Measurements from ENCODE around the gene STOX2. TPM values are rescaled to one million over a fixed set of nuclear protein-coding genes. Genes with fewer than 3 reads are reported as not detected.

The STOX2 gene
- total RNA-seq, 4 donors from 2014 or later, result 4.2 to 14.9 (median 10.9) TPM

- no peak overlapping the region for H3K4me3 ChIP-seq (ENCODE audit: low read depth, poor library complexity, severe bottlenecking)
- DNase-seq (ENCODE audit: low spot score in 2 of 2), result no peak
- TF ChIP-seq POLR2A (IDR thresholded peaks at IDR 0.05), result no peak
- TF ChIP-seq, protein P1, sequence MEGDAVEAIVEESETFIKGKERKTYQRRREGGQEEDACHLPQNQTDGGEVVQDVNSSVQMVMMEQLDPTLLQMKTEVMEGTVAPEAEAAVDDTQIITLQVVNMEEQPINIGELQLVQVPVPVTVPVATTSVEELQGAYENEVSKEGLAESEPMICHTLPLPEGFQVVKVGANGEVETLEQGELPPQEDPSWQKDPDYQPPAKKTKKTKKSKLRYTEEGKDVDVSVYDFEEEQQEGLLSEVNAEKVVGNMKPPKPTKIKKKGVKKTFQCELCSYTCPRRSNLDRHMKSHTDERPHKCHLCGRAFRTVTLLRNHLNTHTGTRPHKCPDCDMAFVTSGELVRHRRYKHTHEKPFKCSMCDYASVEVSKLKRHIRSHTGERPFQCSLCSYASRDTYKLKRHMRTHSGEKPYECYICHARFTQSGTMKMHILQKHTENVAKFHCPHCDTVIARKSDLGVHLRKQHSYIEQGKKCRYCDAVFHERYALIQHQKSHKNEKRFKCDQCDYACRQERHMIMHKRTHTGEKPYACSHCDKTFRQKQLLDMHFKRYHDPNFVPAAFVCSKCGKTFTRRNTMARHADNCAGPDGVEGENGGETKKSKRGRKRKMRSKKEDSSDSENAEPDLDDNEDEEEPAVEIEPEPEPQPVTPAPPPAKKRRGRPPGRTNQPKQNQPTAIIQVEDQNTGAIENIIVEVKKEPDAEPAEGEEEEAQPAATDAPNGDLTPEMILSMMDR (IDR thresholded peaks at IDR 0.05), result no peak
- intact Hi-C loops (cut with DNase I; ENCODE audit: low total_unique reads), result no loop called here
- WGBS, 2 donors, result 88 to 95% methylated on average over 2 of the region's 2 CpGs
Measured at GRCh38 chr4:183935355-183936005, 30.4 kb downstream of the STOX2 start.

DNA sequence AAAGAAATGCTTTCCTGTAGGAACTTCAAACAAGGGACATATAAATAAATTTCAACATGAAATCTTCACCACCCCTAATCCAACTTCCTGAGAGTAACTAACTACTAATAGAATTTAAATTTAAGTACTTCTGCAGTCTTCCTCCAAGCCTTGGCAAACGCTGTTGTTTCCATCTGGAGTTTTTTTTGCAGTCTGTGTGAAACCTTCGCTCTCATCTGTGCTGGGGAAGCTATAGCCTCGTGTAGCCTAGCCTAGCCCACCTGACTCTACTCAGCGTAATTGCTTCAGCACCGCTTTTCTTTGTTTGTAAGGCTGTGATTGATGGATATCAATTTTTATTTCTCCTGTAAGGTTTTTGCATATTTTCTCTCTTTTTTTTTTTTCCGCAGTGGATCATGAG is 30.9 kb downstream of the STOX2 start:
- DNase-seq (ENCODE audit: low spot score in 2 of 2), result no peak
- no peak overlapping the region for H3K4me3 ChIP-seq (ENCODE audit: low read depth, poor library complexity, severe bottlenecking)
- WGBS, 2 donors, result 54 to 64% methylated on average over 6 of the region's 6 CpGs
- TF ChIP-seq POLR2A (IDR thresholded peaks at IDR 0.05), result no peak
- TF ChIP-seq, protein P1 (IDR thresholded peaks at IDR 0.05), result no peak
- intact Hi-C loops (cut with DNase I; ENCODE audit: low total_unique reads), result no loop called here

DNA sequence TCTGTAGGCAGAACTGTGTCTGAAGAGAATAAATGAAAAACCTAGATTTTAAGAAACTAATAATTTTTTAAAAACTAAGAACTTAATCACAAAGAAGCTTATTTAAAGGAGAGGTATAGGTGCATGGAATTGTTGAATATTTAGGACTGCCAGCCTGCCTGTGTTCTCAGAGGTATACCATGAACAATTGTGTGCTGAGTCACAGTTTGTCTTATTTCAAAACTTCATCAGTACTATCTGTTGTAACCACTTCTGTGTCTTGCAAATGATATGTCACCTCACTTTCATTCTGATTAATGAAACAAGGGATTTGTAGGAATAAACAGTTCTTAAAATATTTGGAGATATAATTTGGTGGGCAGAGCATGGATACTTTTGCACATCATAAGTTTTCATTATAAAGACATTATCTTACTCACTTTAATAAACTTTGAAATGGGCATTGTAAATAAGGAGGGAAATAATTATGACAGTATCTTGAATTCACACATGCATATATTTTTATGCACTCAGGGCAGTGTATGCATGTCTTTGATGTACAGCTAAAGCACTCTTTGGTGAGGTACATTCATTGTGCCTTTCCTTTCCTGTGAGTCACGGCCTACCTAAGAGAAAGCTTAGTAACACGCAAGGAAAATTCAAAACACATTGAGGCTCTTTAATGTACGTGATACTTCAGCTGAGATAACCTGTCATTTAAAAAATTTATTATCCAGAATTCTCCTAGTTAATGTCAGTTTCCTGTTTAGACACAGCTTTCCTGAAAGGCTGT is 31.7 kb downstream of the STOX2 start:
- intact Hi-C loops (cut with DNase I; ENCODE audit: low total_unique reads), result no loop called here
- DNase-seq (ENCODE audit: low spot score in 2 of 2), result no peak
- WGBS, 2 donors, result 88% methylated on average over 3 of the region's 3 CpGs
- no peak overlapping the region for H3K4me3 ChIP-seq (ENCODE audit: low read depth, poor library complexity, severe bottlenecking)
- no peak for TF ChIP-seq POLR2A (IDR thresholded peaks at IDR 0.05)
- TF ChIP-seq, protein P1 (IDR thresholded peaks at IDR 0.05), result no peak

DNA sequence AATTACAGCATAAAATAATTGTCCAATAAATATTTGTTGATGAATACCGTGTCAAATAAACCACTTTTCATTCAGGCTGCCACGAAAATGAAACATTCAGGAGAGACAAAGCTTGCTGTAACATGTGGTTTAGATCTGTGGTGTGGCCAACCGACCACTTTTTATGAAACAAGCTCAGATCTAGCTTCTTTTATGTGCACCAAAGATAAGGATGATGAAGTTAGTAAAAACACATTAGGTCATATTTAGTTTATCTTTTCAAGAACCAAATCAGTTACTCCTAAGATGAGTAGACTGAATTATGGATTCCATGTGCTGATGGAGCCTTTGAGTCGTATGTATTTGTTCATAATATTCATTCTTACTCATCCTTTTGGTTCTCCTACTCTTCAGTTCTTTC is 35.8 kb downstream of the STOX2 start:
- no peak for DNase-seq (ENCODE audit: low spot score in 2 of 2)
- TF ChIP-seq POLR2A (IDR thresholded peaks at IDR 0.05), result no peak
- TF ChIP-seq, protein P1 (IDR thresholded peaks at IDR 0.05), result no peak
- 57 to 65% methylated on average over 4 of the region's 4 CpGs for WGBS, 2 donors
- no peak overlapping the region for H3K4me3 ChIP-seq (ENCODE audit: low read depth, poor library complexity, severe bottlenecking)
- intact Hi-C loops (cut with DNase I; ENCODE audit: low total_unique reads), result no loop called here

DNA sequence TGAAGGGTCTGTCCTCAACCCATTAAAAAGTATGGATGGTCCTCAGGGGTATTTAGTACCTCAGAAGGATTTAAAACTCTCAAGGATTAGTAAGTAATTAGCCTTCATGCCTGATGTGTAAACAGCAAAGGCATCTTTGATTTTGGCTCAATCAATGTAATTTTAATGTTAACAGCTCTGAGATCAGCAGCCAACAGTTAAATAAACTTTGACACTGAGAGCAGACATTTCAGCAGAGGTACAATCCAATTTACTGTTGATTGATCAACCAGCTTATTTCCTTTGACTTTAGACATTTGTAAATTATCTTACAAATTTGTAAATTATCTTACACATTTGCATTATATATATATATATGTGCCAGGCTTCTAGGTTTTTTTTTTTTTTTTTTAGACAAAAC is 36.9 kb downstream of the STOX2 start:
- H3K4me3 ChIP-seq (ENCODE audit: low read depth, poor library complexity, severe bottlenecking), result no peak overlapping the region
- no peak for DNase-seq (ENCODE audit: low spot score in 2 of 2)
- intact Hi-C loops (cut with DNase I; ENCODE audit: low total_unique reads), result no loop called here
- TF ChIP-seq, protein P1 (IDR thresholded peaks at IDR 0.05), result no peak
